Epithelial cell of proximal tubule (primary cell): ENCODE measurements around the gene PTPN5. TPM values are rescaled to one million over a fixed set of nuclear protein-coding genes. Genes with fewer than 3 reads are reported as not detected.

Experiments used
- DNase-seq: peaks from one replicate; pipeline ENCODE4 v3.0.0-alpha.2; 2011; ENCODE audit warnings: low read depth
- H3K4me3 ChIP-seq: 2 replicates; pipeline ENCODE4 v1.5.1; 2011; ENCODE audit warnings: low read depth, mild to moderate bottlenecking, low read length
- total RNA-seq: library from RNA; depleted of rRNA; stranded (reverse); fragments of >200 nt; gene quantifications from 2 replicates; pipeline ENCODE4 v1.2.3, GENCODE V29; 2015
- TF ChIP-seq, protein P1 (sequence below): conservative IDR thresholded peaks from 2 replicates; pipeline ENCODE4 v1.5.1; 2012; ENCODE audit warnings: low read depth, mild to moderate bottlenecking, low read length

The PTPN5 gene
- total RNA-seq, 1 donor from 2014 or later = not detected

DNA sequence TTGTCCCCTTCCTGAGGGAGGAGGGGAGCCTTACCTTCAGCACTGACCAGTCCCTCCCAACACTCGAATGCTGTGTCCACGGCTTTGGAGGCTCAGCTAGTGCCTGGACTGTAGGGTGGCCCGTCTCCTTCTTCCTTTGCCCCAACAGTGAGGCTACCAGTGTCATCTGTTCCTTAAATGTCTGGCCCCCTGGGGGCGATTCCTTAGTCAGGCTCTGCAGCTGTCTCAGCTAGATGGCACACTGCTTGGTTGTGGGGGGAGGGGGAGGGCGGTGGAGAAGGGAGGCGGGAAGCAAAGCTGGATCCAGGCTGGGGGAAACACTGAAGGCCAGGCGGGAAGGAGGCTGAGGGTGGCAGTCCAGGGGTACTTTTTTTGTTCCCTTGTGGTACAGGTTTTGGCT is 65.6 kb downstream of the PTPN5 start, which contains the start of gene IGSF22:
Gene IGSF22 (minus strand): TSS at position 149 of the 400 bp plus-strand sequence. CDS start 1,952 bp downstream, outside the sequence.
- TF ChIP-seq, protein P1, sequence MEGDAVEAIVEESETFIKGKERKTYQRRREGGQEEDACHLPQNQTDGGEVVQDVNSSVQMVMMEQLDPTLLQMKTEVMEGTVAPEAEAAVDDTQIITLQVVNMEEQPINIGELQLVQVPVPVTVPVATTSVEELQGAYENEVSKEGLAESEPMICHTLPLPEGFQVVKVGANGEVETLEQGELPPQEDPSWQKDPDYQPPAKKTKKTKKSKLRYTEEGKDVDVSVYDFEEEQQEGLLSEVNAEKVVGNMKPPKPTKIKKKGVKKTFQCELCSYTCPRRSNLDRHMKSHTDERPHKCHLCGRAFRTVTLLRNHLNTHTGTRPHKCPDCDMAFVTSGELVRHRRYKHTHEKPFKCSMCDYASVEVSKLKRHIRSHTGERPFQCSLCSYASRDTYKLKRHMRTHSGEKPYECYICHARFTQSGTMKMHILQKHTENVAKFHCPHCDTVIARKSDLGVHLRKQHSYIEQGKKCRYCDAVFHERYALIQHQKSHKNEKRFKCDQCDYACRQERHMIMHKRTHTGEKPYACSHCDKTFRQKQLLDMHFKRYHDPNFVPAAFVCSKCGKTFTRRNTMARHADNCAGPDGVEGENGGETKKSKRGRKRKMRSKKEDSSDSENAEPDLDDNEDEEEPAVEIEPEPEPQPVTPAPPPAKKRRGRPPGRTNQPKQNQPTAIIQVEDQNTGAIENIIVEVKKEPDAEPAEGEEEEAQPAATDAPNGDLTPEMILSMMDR = no peak
- DNase-seq = no peak
- no peak within 1 kb of the TSS for H3K4me3 ChIP-seq

DNA sequence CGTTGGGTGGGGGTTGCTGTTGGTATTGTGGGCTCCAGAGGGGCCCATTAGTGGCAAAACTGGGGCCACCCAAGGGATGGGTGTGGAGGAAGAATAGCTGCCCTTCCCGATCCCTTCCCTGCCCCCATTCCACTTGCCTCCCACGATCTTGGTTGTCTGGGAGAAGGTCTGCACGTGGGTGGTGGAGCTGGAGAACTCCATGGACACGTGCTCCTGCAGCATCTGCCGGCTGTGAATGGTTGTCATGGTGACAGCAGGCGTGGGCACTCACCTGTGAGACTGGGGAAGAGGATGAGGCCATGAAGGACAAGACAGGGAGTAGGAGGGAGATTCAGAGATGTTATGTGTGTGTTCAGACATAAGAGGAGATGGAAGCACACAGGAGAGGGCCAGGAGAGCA is 67.6 kb downstream of the PTPN5 start:
- DNase-seq = no peak
- TF ChIP-seq, protein P1 = no peak
- no peak overlapping the region for H3K4me3 ChIP-seq

DNA sequence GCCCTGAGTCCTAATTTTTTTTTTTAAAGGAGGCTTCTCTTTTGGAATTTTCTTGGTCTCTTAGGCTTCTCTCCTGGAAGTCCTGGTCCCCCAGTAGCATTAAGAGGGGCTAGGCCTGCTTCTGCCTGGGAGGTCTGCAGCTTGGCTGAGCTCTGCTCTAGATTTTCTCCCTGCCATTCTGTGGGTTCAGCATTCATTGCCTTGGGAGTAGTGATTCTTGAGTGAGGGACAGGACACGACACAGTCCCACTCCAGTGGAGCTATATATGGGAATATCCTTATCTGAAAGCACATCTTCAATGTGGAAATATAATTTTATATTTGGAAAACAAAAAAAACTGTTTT is 69.3 kb downstream of the PTPN5 start:
- no peak for DNase-seq
- TF ChIP-seq, protein P1 = no peak
- no peak overlapping the region for H3K4me3 ChIP-seq

DNA sequence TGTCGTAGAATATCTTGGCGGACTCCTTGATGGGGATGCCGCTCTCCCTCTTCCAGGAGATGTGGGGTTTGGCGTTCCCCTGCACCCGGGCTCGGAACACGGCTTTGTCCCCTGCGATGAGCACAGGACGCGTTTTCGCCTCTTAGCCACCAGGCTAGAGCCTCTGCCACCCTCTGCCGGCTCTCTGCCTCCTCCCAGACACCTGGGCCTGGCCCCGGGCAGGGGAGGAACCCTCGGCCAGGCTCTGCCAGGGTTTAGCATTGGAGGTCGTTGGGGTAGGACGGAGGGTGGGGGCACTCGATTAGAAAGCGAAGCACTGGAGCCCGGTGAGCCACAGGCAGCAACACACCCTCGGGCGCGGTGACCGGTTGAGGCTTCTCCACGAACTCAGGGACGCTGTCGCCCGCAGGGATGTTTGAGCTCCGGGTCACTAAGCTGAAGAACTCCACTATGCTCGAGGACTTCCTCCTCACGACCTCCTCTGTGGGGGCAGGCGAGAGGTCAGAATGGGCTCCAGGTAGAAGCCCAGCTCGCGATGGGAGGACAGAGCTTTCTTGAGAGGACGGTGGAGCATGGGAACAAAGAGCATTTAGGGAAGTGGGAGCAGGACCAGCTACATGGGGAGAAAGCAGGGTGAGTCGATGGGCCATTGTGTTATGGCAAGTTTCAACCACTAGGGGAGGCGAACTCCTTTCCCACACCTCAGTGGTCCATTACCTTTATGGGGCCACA is 69.9 kb downstream of the PTPN5 start:
- H3K4me3 ChIP-seq = peak overlapping the region; percentile 58
- no peak for DNase-seq
- TF ChIP-seq, protein P1 = peak; percentile 80

DNA sequence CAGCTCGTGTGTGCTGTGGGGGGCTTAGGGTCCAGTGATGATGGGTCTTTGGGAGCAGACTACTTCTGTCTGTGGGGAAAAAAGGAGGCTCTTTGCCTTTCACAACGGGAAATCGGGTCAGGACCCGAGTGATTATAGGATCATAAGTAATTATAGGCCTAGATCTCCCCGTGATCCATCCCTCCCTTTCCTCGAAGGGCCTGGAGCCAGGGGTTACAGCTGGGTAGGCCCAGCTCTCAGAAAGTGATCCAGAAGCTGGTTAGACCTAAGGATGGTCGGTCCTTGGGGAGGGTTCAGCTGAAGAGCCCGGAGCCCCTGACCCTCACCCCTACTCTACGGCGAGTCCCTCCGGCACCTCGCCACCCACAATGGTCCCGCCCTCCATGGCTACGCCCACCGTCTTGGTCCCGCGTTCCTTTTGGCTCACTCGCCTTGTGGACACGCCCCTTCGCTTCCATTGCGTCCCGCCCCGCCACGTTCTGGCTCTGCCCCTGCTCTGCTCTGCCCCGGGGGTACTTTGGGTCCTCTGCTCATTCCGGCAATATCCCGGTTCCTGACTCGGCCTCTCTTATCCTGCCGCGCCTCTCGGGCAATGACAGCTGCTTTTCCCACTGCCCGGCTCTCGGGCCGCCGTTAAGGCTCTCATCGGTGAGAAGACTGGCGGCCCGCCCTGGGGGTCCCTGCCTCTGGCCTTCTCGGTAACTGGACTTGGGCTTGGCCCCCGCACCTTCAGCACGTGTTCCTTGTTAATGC is 70.6 kb downstream of the PTPN5 start:
- TF ChIP-seq, protein P1 = no peak
- H3K4me3 ChIP-seq = peak overlapping the region; percentile 58
- no peak for DNase-seq

DNA sequence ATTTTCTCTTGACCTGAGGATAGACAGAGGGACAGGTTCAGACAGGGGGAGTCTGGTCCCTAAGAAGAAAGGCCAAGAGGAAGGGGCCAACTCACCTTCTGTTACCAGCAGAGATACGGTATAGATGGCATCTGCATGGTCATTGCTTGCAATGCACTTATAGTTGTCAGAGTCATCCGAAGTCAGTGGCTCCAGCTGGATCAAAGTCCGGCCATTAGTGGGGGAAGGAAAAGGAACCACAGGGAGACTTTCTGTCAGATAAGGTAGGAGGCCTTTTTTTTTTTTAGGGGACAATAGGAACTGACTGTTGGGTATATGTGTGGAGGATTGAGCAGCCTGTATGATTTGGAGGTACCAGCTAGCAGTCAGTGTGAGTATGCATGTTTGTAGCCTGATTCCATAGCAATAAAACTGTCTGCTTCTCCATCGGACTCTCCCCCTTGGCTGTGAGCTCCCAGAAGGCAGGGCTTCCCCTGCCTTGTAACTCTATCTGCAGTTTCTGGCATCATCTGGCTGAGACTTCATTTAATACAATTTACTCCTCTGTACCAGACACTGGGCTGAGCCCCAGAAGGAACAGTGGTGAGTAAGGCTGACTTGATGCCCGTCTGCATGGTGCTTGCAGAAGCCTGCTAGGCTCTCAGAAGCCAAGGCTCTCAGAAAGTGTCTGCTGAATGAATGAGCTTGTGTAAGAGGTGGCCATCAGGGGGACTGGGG is 71.3 kb downstream of the PTPN5 start:
- DNase-seq = no peak
- TF ChIP-seq, protein P1 = no peak
- no peak overlapping the region for H3K4me3 ChIP-seq
